ENCODE results near the gene LAMA2.
A peak's percentile ranks its signal among the peaks of the same experiment; 100 is the strongest.

DNA sequence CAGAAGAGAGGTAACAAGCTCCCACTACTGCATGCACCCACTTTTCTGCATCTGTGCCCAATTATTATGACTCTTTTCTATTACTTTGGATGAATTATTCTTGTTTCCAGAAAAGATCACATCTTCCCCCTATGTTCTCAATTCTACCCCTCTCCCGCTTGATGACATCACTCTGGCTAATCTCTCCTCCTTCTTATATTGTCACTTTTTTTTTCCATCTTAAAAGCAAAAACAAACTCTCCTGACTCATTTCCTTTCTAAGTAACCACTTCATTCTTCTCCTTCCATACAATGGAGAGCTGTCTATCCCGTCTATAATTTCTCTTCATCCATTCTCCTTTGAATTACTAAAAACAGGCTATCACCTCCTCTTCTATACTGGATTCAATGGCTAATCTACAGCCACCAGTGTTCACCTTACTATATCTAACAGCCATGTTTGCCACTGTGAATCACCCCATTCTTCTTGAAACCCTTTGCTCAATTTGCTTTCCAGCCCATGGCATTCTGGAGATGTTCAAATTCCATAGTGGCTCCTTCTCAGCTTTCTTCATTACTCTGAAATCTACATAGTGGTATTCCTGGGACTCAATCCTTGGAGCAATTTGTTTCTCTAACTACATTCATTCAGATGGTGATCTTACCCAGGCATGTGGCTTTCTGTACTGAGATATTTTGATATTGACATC lies 448.7 kb downstream of the LAMA2 start:
- TF ChIP-seq POLR2A (IDR thresholded peaks at IDR 0.05; ENCODE audit: low read depth, low read length) (no peak), JUN (IDR thresholded peaks at IDR 0.05; ENCODE audit: borderline replicate concordance, insufficient read depth, insufficient read length, low read depth) (peak; percentile 77), EZH2 (IDR thresholded peaks at IDR 0.05; ENCODE audit: borderline replicate concordance, low read depth, low read length, severe bottlenecking) (no peak), POLR2AphosphoS5 (IDR thresholded peaks at IDR 0.05; ENCODE audit: insufficient read depth, low read depth, low read length) (no peak), FOS (IDR thresholded peaks at IDR 0.05; ENCODE audit: borderline replicate concordance, insufficient read depth, low read length) (peak; percentile 48), MYC (IDR thresholded peaks at IDR 0.05; ENCODE audit: low read depth, low read length) (no peak), GATA2 (IDR thresholded peaks at IDR 0.05; ENCODE audit: insufficient read depth, insufficient read length, low read depth, low read length) (no peak)
- TF ChIP-seq, protein P1, sequence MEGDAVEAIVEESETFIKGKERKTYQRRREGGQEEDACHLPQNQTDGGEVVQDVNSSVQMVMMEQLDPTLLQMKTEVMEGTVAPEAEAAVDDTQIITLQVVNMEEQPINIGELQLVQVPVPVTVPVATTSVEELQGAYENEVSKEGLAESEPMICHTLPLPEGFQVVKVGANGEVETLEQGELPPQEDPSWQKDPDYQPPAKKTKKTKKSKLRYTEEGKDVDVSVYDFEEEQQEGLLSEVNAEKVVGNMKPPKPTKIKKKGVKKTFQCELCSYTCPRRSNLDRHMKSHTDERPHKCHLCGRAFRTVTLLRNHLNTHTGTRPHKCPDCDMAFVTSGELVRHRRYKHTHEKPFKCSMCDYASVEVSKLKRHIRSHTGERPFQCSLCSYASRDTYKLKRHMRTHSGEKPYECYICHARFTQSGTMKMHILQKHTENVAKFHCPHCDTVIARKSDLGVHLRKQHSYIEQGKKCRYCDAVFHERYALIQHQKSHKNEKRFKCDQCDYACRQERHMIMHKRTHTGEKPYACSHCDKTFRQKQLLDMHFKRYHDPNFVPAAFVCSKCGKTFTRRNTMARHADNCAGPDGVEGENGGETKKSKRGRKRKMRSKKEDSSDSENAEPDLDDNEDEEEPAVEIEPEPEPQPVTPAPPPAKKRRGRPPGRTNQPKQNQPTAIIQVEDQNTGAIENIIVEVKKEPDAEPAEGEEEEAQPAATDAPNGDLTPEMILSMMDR (IDR thresholded peaks at IDR 0.05; ENCODE audit: extremely low read depth in 1 of 2, insufficient read depth in 1 of 2, low read depth in 1 of 2, low read length in 2 of 2), result no peak
- TF ChIP-seq, protein P2, sequence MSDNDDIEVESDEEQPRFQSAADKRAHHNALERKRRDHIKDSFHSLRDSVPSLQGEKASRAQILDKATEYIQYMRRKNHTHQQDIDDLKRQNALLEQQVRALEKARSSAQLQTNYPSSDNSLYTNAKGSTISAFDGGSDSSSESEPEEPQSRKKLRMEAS (IDR thresholded peaks at IDR 0.05; ENCODE audit: insufficient read depth, insufficient read length), result no peak

Measured in endothelial cell of umbilical vein (primary cell).